Measurements from ENCODE around the gene STK10. TPM values are rescaled to one million over a fixed set of nuclear protein-coding genes. Genes with fewer than 3 reads are reported as not detected.

Gene STK10
- total RNA-seq, 1 donor from 2014 or later = 32.3 TPM

- H3K27me3 Mint-ChIP-seq (ENCODE audit: low read depth) = no peaks in the 10 kb centered on the region
- peak; percentile 20 for DNase-seq (ENCODE audit: low read depth, low spot score)
- no peak for TF ChIP-seq CTCF (conservative IDR thresholded peaks at IDR 0.05)
- H3K4me1 Mint-ChIP-seq = peaks cover 18% of the 10 kb centered on the region
- H3K4me3 Mint-ChIP-seq = peak overlapping the region; percentile 42
- peak overlapping the region; percentile 79 for H3K27ac Mint-ChIP-seq (ENCODE audit: unreplicated experiment)
- peaks cover 18% of the 10 kb centered on the region for H3K36me3 Mint-ChIP-seq (ENCODE audit: low read depth)
- H3K9me3 Mint-ChIP-seq = no peaks in the 10 kb centered on the region
Observed at GRCh38 chr5:172063463-172064235, 124.4 kb downstream of the STK10 start.

- Mint-ChIP-seq H3K27ac (ENCODE audit: unreplicated experiment) (no peak overlapping the region), H3K4me3 (no peak overlapping the region), H3K4me1 (peaks cover 18% of the 10 kb centered on the region), H3K27me3 (ENCODE audit: low read depth) (no peaks in the 10 kb centered on the region), H3K9me3 (no peaks in the 10 kb centered on the region), H3K36me3 (ENCODE audit: low read depth) (peaks cover 17% of the 10 kb centered on the region)
- DNase-seq (ENCODE audit: low read depth, low spot score) = no peak
- peak; percentile 68 for TF ChIP-seq CTCF (conservative IDR thresholded peaks at IDR 0.05)
Observed at GRCh38 chr5:172059661-172060100, 128.3 kb downstream of the STK10 start.

GRCh38 chr5:172058088-172058487 is 129.9 kb downstream of the STK10 start:
- Mint-ChIP-seq H3K27ac (ENCODE audit: unreplicated experiment) (peak overlapping the region; percentile 62), H3K36me3 (ENCODE audit: low read depth) (peaks cover 15% of the 10 kb centered on the region), H3K4me3 (no peak overlapping the region), H3K4me1 (peaks cover 4% of the 10 kb centered on the region), H3K27me3 (ENCODE audit: low read depth) (no peaks in the 10 kb centered on the region), H3K9me3 (no peaks in the 10 kb centered on the region)
- DNase-seq (ENCODE audit: low read depth, low spot score) = no peak
- no peak for TF ChIP-seq CTCF (conservative IDR thresholded peaks at IDR 0.05)

- H3K4me3 Mint-ChIP-seq = no peak overlapping the region
- TF ChIP-seq CTCF (conservative IDR thresholded peaks at IDR 0.05) = no peak
- no peak overlapping the region for H3K27ac Mint-ChIP-seq (ENCODE audit: unreplicated experiment)
- H3K9me3 Mint-ChIP-seq = no peaks in the 10 kb centered on the region
- peaks cover 8% of the 10 kb centered on the region for H3K4me1 Mint-ChIP-seq
- no peaks in the 10 kb centered on the region for H3K27me3 Mint-ChIP-seq (ENCODE audit: low read depth)
- H3K36me3 Mint-ChIP-seq (ENCODE audit: low read depth) = peaks cover 10% of the 10 kb centered on the region
- DNase-seq (ENCODE audit: low read depth, low spot score) = no peak
Observed at GRCh38 chr5:172055996-172056395, 132.0 kb downstream of the STK10 start.

- TF ChIP-seq CTCF (conservative IDR thresholded peaks at IDR 0.05) = no peak
- Mint-ChIP-seq H3K4me1 (peaks cover 8% of the 10 kb centered on the region), H3K27ac (ENCODE audit: unreplicated experiment) (no peak overlapping the region), H3K27me3 (ENCODE audit: low read depth) (no peaks in the 10 kb centered on the region), H3K9me3 (no peaks in the 10 kb centered on the region), H3K4me3 (no peak overlapping the region), H3K36me3 (ENCODE audit: low read depth) (peaks cover 7% of the 10 kb centered on the region)
- DNase-seq (ENCODE audit: low read depth, low spot score) = no peak
Observed at GRCh38 chr5:172055421-172055820, 132.6 kb downstream of the STK10 start.

All from neural crest cell (in vitro differentiated cells).